HUES48 (cell line): Measurements from ENCODE around the gene RABL6.
"Not testable (repeated sequence)": the region's sequence is repeated elsewhere in the genome, so short reads cannot be mapped to it uniquely, and the experiment has no call there.

Experiments
- H3K27ac ChIP-seq: one replicate; pipeline ENCODE4 v1.7.0; 2013; ENCODE audit warnings: low read depth, low read length, inconsistent platforms
- H3K27me3 ChIP-seq: 2 replicates; pipeline ENCODE4 v1.6.1; 2013; ENCODE audit warnings: mild to moderate bottlenecking, low read length; ENCODE audit not compliant: control insufficient read depth, insufficient read depth
- H3K36me3 ChIP-seq: 2 replicates; pipeline ENCODE4 v1.6.1; 2013; ENCODE audit warnings: low read length; ENCODE audit not compliant: control insufficient read depth, insufficient read depth
- H3K4me1 ChIP-seq: 2 replicates; pipeline ENCODE4 v1.6.1; 2013; ENCODE audit warnings: mild to moderate bottlenecking, low read length; ENCODE audit not compliant: control insufficient read depth, insufficient read depth
- H3K4me3 ChIP-seq: 2 replicates; pipeline ENCODE4 v1.5.1; 2013; ENCODE audit warnings: mild to moderate bottlenecking, low read depth, low read length
- H3K9ac ChIP-seq: 2 replicates; pipeline ENCODE4 v1.6.1; 2013; ENCODE audit warnings: mild to moderate bottlenecking, low read depth, low read length, moderate library complexity
- H3K9me3 ChIP-seq: 2 replicates; pipeline ENCODE4 v1.6.1; 2013; ENCODE audit warnings: low read length; ENCODE audit not compliant: control insufficient read depth, insufficient read depth

RABL6 gene

GRCh38 chr9:136867480-136867879, 59.7 kb downstream of the RABL6 start:
- Histone ChIP-seq H3K27ac (no peak overlapping the region), H3K36me3 (peaks cover 21% of the 10 kb centered on the region), H3K27me3 (no peaks in the 10 kb centered on the region), H3K4me3 (peak overlapping the region; percentile 13; the same call in 1 of the 2 replicates), H3K9ac (no peak overlapping the region), H3K9me3 (peaks cover 18% of the 10 kb centered on the region), H3K4me1 (0 out of 2 replicates have a peak, but pooled peaks cover 5% of the 10 kb centered on the region)

GRCh38 chr9:136867917-136868316, 60.2 kb downstream of the RABL6 start:
- H3K27ac ChIP-seq = no peak overlapping the region

DNA sequence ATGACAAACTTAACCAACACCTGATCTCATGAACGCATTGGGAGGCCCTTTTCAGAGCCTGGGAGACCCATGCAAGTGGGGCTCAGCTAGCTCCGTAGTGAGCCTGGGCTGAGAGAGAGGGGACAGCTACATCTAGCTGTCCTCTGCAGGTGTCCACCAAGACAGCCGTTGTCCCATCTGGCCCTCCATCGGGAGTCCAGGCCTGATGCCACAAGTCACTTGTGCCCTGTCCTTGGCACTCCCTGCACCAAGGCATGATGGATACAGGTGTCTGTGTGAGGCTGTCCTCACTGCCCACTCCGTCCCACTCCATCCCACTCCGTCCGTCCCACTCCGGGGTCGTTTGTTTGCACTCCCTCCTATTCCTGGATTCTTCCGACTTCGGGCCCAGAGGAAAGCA, 60.9 kb downstream of the RABL6 start:
- Histone ChIP-seq H3K27me3 (no peaks in the 10 kb centered on the region), H3K27ac (no peak overlapping the region), H3K4me1 (0 out of 2 replicates have a peak, but pooled peaks cover 5% of the 10 kb centered on the region), H3K4me3 (no peak overlapping the region), H3K9ac (no peak overlapping the region), H3K36me3 (peaks cover 9% of the 10 kb centered on the region), H3K9me3 (peaks cover 28% of the 10 kb centered on the region)

More at GRCh38 chr9:136867917-136868316, 60.2 kb downstream of the RABL6 start:
- no peak overlapping the region for H3K4me3 ChIP-seq
- H3K27me3 ChIP-seq = no peaks in the 10 kb centered on the region
- peaks cover 16% of the 10 kb centered on the region for H3K36me3 ChIP-seq
- H3K9ac ChIP-seq = no peak overlapping the region
- 0 out of 2 replicates have a peak, but pooled peaks cover 5% of the 10 kb centered on the region for H3K4me1 ChIP-seq
- H3K9me3 ChIP-seq = peaks cover 22% of the 10 kb centered on the region

GRCh38 chr9:136869611-136870010, 61.9 kb downstream of the RABL6 start:
- not testable (repeated sequence) for H3K4me1 ChIP-seq, H3K4me3 ChIP-seq, H3K36me3 ChIP-seq, H3K9ac ChIP-seq, H3K27ac ChIP-seq, H3K27me3 ChIP-seq
- H3K9me3 ChIP-seq = peaks cover 28% of the 10 kb centered on the region

DNA sequence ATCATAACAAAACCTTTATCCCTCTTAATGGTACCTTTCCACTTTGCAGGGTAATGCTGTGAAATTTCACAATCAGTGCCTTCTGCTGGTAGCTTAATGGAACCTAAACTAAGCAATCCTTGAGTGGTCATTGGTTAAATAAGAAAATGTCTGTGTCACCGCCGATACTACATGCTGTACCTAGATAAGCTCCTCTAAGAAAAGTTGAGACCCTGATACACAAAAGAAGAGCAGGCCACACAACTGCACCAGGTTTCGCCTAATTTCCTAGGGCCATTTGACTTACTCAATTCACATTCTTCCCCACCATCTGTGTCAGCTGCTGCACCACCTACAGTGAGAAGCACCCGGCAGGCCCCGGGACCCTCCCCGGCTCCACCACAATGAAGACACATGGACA, 67.4 kb downstream of the RABL6 start:
- H3K4me3 ChIP-seq = no peak overlapping the region
- H3K9me3 ChIP-seq = peaks cover 16% of the 10 kb centered on the region
- no peaks in the 10 kb centered on the region for H3K27me3 ChIP-seq
- no peak overlapping the region for H3K9ac ChIP-seq
- no peak overlapping the region for H3K27ac ChIP-seq
- H3K36me3 ChIP-seq = no peaks in the 10 kb centered on the region
- no peaks in the 10 kb centered on the region for H3K4me1 ChIP-seq

DNA sequence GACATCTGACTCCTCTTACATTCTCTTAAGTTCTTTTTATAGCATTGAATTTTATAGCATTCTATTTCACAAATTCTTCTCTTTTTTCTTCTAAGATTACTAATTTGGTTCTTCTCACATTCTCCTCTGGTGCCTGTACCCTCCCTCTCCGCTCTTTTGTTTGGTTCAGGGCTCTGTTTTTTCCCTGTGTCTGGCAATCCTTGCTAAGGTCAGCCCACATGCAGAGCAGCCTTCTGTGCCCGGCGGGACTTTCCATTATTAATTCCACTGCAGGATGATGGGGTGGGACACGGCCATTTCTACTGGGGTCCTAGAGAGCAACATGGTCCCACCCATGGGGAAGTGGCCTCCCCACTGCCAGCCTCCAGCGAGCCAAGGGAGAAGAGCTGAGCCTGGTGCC, 68.7 kb downstream of the RABL6 start:
- Histone ChIP-seq H3K27ac (no peak overlapping the region), H3K27me3 (no peaks in the 10 kb centered on the region), H3K36me3 (no peaks in the 10 kb centered on the region), H3K4me1 (no peaks in the 10 kb centered on the region), H3K9ac (no peak overlapping the region), H3K4me3 (no peak overlapping the region), H3K9me3 (peaks cover 11% of the 10 kb centered on the region; the same call in 1 of the 2 replicates)

DNA sequence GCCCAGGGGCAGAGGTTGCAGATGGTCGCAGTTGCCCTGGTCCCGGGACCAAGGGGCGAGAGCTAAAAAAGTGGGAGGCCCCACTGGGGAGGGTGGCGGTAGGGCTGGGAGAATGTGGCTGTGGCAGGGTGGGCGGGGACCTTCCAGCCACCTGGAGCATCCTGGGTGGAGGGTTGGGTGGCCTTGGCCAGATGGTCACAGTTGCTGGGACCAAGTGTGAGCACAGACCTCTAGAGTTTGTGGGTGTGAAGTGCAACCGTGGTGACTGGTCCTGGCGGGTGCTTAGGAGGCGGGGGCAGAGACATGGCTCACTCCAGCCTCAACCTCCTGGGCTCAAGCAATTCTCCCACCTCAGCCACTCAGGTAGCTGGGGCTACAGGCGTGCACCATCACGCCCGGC, 72.9 kb downstream of the RABL6 start:
- no peak overlapping the region for H3K9ac ChIP-seq
- H3K9me3 ChIP-seq = no peaks in the 10 kb centered on the region
- no peaks in the 10 kb centered on the region for H3K36me3 ChIP-seq
- H3K27me3 ChIP-seq = no peaks in the 10 kb centered on the region
- H3K4me1 ChIP-seq = no peaks in the 10 kb centered on the region
- no peak overlapping the region for H3K4me3 ChIP-seq
- H3K27ac ChIP-seq = no peak overlapping the region

DNA sequence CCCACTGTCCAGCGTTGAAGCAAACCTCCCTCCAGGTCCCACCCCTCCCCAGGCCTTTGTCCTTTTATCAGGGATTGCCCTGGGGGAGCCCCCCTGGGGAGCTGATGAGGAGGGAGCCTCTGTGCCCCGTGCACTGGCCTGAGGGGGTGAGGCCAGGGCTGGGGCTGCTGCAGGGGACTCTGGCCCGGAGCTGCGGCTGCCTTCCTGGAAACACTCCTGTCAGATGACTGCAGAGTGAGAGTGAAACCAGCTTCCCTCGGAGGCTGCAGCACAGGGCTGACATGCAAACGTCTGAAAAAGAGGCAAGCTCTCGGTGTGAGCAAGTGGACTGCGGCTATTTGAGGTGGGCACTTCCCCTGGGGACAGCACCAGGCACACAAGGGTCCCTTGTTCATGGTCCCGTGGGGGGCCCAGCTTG, 74.0 kb downstream of the RABL6 start:
- Histone ChIP-seq H3K27ac (no peak overlapping the region), H3K27me3 (no peaks in the 10 kb centered on the region), H3K36me3 (no peaks in the 10 kb centered on the region), H3K9me3 (no peaks in the 10 kb centered on the region), H3K4me1 (no peaks in the 10 kb centered on the region), H3K9ac (no peak overlapping the region), H3K4me3 (no peak overlapping the region)

GRCh38 chr9:136882109-136882946, 74.6 kb downstream of the RABL6 start:
- no peaks in the 10 kb centered on the region for H3K9me3 ChIP-seq
- no peak overlapping the region for H3K27ac ChIP-seq
- no peaks in the 10 kb centered on the region for H3K36me3 ChIP-seq
- no peak overlapping the region for H3K4me3 ChIP-seq
- H3K27me3 ChIP-seq = no peaks in the 10 kb centered on the region
- 0 out of 2 replicates have a peak, but pooled peaks cover 2% of the 10 kb centered on the region for H3K4me1 ChIP-seq
- no peak overlapping the region for H3K9ac ChIP-seq

- H3K36me3 ChIP-seq, H3K9ac ChIP-seq, H3K4me1 ChIP-seq, H3K9me3 ChIP-seq, H3K27me3 ChIP-seq, H3K27ac ChIP-seq, H3K4me3 ChIP-seq: not testable (repeated sequence)
Observed at GRCh38 chr9:136882947-136883283, 75.2 kb downstream of the RABL6 start.

DNA sequence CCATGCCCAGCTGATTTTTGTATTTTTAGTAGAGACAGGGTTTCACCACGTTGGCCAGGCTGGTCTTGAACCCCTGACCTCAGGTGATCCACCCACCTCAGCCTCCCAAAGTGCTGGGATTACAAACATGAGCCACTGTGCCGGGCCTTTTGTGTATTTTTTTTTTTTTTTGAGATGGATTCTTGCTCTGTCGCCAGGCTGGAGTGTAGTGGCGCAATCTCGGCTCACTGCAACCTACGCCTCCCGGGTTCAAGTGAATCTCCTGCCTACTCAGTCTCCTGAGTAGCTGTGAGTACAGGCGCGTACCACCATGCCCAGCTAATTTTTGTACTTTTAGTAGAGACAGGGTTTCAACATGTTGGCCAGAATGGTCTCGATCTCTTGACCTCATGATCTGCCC, 75.9 kb downstream of the RABL6 start:
- H3K36me3 ChIP-seq, H3K9me3 ChIP-seq, H3K27me3 ChIP-seq, H3K9ac ChIP-seq, H3K27ac ChIP-seq, H3K4me3 ChIP-seq, H3K4me1 ChIP-seq: not testable (repeated sequence)
